DND-41 (cell line): ENCODE results near the gene ARHGAP15.

Source experiments
- EZH2 ChIP-seq: IDR thresholded peaks from 3 replicates; pipeline ENCODE4 v1.6.1; 2012; ENCODE audit warnings: borderline replicate concordance, low read depth, mild to moderate bottlenecking, moderate library complexity, low read length, inconsistent platforms; ENCODE audit not compliant: severe bottlenecking
- TF ChIP-seq, protein P1 (sequence below): IDR thresholded peaks from 2 replicates; pipeline ENCODE4 v1.5.1; 2012; ENCODE audit warnings: borderline replicate concordance, low read length, moderate library complexity, mild to moderate bottlenecking; ENCODE audit not compliant: poor library complexity, severe bottlenecking; ENCODE audit errors: extremely low read depth

DNA sequence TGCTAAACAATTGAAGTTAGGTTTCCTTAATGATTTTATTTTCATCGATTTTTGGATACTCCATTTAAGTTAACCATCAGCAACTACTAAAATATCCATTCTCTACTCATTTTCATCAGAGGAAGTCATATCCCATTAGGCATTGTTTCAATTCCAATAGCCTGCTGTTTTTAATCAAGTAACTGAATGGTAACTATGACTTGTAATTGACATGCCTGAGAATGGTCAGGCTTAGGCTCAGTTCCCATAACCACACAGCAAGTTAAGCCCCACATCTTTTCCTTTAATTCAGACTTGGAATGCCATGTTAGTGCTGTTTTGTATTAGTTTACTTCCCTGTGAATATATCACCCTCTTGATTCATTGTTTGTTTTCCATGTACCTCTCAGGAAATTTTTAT, 398.8 kb downstream of the ARHGAP15 start:
- TF ChIP-seq, protein P1, sequence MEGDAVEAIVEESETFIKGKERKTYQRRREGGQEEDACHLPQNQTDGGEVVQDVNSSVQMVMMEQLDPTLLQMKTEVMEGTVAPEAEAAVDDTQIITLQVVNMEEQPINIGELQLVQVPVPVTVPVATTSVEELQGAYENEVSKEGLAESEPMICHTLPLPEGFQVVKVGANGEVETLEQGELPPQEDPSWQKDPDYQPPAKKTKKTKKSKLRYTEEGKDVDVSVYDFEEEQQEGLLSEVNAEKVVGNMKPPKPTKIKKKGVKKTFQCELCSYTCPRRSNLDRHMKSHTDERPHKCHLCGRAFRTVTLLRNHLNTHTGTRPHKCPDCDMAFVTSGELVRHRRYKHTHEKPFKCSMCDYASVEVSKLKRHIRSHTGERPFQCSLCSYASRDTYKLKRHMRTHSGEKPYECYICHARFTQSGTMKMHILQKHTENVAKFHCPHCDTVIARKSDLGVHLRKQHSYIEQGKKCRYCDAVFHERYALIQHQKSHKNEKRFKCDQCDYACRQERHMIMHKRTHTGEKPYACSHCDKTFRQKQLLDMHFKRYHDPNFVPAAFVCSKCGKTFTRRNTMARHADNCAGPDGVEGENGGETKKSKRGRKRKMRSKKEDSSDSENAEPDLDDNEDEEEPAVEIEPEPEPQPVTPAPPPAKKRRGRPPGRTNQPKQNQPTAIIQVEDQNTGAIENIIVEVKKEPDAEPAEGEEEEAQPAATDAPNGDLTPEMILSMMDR, result no peak
- no peak for TF ChIP-seq EZH2
